ENCODE data around the gene ACOT7.
A peak's percentile ranks its signal among the peaks of the same experiment; 100 is the strongest.
"Not testable (repeated sequence)": the region's sequence is repeated elsewhere in the genome, so short reads cannot be mapped to it uniquely, and the experiment has no call there.

ACOT7 gene, protein sequence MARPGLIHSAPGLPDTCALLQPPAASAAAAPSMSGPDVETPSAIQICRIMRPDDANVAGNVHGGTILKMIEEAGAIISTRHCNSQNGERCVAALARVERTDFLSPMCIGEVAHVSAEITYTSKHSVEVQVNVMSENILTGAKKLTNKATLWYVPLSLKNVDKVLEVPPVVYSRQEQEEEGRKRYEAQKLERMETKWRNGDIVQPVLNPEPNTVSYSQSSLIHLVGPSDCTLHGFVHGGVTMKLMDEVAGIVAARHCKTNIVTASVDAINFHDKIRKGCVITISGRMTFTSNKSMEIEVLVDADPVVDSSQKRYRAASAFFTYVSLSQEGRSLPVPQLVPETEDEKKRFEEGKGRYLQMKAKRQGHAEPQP

GRCh38 chr1:6393400-6394187, at the start of gene ACOT7:
TSS of gene ACOT7 (minus strand) at chr1:6393767. CDS start at chr1:6393399, 368 bp downstream.
- DNase-seq (ENCODE audit: low spot score): peak; percentile 96

- no peak for DNase-seq (ENCODE audit: low spot score)
These were observed 48.0 kb upstream of the ACOT7 start for GRCh38 chr1:6441586-6441985.

DNA sequence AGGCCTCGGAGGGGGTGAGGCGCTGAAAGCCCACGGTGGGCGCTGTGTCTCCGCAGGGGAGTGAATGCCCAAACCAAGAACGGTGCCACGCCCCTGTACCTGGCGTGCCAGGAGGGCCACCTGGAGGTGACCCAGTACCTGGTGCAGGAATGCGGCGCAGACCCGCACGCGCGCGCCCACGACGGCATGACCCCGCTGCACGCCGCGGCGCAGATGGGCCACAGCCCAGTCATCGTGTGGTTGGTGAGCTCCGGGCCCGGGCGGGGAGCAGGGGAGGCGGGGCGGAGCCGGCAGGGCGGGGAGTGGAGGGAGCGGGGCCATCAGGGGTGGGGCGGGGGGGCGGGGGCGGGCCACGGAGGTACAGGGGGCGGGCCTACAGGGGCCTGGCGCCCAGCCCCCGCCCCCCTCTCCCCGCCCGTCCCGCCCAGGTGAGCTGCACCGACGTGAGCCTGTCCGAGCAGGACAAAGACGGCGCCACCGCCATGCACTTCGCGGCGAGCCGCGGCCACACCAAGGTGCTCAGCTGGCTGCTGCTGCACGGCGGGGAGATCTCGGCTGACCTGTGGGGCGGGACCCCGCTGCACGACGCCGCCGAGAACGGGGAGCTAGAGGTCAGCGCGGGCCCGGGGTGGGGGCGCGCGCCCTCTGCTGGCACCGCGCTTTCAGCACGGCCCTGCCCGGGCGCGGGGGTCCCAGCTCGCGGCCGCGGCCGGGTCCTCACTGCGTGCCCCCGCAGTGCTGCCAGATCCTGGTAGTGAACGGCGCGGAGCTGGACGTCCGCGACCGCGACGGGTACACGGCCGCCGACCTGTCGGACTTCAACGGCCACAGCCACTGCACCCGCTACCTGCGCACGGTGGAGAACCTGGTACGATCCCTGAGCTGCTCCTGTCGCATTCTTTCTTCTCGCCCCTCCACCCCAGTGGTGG, 46.9 kb upstream of the ACOT7 start:
- peak; percentile 60 for DNase-seq (ENCODE audit: low spot score)

DNA sequence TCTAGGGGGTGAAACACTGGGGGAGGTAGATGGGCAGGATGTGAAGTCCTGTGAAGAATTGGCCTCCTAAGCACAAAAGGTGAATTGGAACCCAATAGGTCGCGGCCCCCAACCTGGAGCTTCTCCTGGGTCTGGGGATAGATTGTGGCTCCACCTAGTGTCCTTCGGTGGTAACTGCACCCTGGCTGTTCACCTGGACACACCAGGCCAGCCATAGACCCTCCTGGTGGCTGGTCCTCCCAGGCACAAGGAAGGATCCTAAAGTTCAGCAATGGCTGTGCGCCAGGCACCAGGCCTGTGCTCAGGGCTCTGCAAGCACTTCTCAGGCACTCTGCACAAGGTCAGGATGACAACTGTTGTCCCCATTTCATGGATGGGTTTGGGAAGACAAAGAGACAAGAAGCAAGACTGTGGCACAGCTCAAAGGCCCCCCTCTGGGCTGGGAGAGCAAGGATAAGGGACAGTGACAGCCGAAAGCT, 44.5 kb upstream of the ACOT7 start:
- DNase-seq (ENCODE audit: low spot score): peak; percentile 80

DNA sequence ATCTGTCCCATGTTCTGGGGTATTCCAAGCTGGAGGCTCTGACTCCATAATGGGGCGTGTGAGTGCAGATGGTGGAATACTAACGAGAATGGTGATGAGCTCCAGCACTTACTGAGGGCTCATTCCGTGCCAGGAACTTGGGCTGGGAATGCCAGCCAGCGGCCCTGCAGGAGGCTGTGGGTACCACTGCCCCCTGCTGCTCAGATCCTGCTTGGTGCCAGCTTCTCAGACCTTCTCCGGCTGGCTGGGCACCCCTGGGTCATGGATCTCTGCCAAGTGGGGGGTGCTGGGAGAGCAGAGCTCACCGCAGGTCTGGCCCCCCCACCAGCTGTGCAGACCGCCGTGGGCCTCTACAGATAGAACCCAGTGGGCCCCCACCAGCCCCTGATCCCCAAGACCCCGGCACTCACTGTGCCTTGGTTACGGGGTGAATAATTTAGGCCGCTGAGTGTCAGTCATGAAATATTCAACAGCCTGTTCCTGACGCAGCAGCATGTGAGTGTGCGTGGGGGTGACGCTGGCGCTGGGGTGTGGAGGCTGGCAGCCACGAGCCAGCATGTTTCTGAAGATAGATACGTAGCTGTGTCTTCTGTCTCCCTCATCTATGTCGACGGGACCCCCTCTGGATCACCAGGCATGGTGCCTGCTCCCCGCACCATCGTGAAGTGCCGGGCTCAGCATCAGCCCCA, 43.6 kb upstream of the ACOT7 start:
- DNase-seq (ENCODE audit: low spot score): not testable (repeated sequence)

DNA sequence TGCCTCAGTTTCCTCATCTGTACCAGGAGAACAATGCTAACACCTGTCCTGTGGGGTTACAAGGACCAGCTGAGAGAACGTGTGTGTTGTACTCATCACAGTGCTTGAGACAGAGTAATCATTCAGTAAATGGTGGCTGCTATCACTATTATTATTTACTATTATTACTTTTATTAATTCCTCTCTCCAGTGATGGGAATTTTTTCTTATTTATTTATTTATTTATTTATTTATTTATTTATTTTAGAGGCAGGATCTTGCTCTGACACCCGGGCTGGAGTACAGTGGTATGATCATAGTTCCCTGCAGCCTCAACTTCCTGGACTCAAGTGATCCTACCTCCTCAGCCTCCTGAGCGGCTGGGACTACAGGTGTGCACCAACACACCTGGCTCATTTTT, 42.7 kb upstream of the ACOT7 start:
- not testable (repeated sequence) for DNase-seq (ENCODE audit: low spot score)

DNA sequence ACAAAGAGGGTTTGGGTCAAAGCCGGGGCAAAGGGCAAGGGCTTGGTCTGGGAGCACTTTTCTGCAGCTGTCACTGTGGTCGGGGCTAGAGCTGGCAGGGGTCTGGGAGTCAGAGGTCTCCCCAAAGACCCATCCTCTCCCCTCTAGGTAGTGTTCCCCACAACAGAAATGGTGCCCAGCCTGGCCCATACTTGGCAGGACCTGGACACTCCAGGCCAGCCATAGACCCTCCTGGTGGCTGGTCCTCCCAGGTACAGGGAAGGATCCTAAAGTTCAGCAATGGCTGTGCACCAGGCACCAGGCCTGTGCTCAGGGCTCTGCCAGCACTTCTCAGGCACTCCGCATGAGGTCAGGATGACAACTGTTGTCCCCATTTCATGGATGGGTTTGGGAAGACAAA, 42.0 kb upstream of the ACOT7 start:
- DNase-seq (ENCODE audit: low spot score): no peak

- no peak for DNase-seq (ENCODE audit: low spot score)
These were observed 41.6 kb upstream of the ACOT7 start for GRCh38 chr1:6435129-6435528.

DNA sequence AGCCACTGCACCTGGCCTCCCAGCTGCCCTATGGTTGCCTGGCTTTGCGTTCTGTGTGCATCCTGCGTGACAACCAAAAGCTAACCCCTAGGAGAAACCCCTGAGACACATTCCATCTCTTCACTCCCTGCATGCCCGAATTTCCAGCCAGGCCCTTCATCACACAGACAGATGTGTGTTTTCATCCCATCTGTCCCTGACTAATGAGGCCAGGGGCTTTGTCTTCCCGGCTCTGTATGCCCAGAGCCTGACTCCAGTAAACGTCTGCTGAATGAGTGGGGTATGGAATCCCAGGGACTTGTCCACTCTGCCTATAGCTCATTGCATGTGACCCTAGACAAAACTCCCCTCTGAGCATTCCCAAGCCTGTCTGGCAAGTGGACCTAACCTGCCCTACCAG, 40.6 kb upstream of the ACOT7 start:
- DNase-seq (ENCODE audit: low spot score): no peak

DNA sequence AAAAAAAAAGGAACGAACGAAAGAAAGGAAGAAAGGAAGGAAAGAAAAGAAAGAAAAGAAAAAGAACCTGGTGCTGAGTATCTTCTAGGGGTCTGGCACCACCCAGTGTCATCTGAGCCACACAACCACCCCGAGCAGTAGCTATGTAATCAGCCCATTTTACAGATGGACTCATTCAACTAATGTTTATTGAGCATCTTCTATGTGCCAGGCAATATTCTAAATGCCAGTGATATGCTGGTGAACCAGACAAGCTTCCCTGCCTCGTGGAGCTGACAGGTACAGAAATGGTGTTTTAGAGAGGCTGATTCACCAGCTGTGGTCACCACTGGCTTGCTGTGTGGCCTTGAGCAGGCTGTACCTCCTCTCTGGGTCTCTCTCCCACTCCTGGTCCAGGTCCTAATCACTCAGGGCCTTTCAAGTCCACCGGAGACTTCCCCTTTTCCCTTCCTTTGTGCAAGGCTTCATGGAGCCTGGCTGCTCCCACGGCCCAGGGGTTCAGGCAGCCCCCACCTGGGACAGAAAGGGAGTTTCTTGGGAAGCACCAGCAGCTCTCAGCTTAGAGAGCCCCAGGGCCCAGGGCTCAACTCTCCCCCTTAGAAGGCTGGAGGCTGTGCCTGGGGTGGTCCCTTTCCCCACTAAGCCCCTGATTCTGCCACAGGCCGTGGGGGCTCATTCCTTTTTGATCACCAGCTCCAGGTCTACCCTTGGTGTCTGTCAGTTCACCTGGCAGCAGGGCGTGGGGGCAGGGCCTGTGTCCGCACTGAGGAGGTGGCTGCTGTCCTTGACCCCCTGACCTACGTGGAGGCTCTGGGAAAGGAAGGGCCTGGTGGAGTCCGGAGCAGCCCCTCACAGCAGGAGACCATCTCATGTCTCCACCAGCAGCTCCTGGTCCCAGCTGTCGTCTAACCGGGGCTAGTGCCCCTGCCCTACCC, 38.3 kb upstream of the ACOT7 start:
- DNase-seq (ENCODE audit: low spot score): not testable (repeated sequence)

DNA sequence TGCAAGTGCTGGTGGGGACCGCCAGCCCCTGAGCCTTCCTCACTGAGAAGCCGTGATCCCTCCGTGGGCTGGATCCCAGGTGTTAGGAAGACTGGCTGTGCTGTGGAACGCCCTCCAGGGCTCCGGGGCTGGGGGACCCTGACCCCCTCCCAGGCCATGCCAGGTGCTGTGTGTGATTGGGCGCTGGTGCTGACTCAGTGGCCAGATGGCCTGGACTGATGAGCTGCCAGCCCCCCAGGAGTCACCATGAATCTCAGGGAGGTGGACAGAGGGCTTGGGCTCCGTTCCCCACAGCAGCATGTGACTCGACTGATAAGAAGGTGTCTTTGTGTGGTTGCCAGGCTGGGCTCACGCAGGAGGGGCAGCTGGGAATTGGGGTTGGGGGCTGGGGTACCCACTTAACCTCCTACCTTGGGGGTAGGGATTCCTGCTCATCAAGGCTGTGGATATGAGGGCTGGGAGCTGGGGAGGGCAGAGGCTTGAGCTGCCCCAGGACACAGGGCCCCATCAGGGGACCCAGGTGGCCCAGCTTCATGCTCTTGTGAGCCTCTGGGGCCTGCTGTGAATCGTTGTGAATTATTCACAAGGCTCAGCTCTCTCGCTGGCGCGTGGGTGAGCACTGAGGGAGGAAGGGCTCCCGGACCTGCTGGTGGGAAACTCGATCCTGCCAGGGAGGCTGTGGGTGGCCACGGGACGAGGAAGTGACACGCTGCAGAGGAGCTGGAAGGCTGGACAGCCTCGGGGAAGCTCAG, 36.3 kb upstream of the ACOT7 start:
- DNase-seq (ENCODE audit: low spot score): not testable (repeated sequence)

DNA sequence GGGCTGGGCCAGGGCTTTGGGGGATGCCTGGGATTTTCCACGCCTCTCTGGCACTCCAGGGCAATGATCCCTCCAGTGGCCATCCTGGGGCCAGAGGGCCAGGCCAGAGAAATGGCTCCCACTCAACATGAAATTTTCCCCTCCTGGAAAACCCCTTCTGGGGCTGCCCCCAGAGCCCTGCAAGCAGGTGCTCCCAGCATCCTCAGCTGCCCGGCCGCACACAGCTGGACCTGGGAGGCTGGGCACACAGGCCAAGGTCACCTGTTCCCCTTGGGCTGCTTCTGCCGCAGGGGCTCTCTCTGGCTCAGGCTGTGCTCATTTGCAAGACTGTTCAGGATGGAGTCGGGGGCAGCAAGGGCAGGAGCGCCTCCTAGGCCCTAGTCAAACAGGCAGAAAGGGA, 34.9 kb upstream of the ACOT7 start:
- not testable (repeated sequence) for DNase-seq (ENCODE audit: low spot score)

DNA sequence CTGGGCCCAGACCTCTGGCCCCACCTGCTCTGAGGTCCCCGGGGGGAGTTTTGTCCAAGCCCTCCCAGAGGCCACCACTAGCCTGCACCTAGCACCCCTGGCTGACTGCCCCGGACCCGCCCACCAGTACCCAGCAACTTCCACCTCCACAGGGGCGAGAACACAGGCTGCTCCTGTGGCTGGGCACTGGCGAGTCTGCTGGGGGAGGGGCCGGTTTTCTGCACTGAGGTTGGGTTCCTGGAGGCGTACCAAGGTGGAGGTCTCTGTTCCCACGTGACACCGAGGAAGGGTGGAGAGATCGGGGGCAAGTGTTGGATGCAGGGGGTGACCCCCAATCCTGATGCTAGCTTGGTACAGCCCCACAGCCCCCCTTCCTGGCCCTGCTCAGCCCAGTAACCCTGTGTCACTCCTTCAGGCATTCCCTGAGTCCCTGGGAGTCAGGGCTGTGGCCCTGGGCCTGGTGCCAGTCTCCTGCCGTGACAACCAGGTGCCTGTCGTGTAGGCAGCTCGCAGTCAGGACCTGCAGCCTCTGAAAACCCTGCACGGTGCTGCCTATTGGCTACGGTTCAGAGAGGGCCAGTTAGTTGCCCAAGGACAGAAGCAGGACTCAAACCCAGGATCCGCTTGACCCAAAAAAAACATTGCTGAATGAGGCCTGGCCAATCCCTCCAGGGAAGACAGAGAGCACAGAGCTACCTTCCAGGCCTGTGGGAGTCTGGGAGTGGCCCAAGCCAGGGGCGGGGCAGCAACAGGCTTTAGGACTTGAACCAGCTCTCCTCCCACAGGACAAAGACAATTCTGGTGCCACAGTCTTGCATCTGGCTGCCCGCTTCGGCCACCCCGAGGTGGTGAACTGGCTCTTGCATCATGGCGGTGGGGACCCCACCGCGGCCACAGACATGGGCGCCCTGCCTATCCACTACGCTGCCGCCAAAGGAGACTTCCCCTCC, 34.1 kb upstream of the ACOT7 start:
- no peak for DNase-seq (ENCODE audit: low spot score)

GRCh38 chr1:6426972-6427350, 33.4 kb upstream of the ACOT7 start:
- no peak for DNase-seq (ENCODE audit: low spot score)

DNA sequence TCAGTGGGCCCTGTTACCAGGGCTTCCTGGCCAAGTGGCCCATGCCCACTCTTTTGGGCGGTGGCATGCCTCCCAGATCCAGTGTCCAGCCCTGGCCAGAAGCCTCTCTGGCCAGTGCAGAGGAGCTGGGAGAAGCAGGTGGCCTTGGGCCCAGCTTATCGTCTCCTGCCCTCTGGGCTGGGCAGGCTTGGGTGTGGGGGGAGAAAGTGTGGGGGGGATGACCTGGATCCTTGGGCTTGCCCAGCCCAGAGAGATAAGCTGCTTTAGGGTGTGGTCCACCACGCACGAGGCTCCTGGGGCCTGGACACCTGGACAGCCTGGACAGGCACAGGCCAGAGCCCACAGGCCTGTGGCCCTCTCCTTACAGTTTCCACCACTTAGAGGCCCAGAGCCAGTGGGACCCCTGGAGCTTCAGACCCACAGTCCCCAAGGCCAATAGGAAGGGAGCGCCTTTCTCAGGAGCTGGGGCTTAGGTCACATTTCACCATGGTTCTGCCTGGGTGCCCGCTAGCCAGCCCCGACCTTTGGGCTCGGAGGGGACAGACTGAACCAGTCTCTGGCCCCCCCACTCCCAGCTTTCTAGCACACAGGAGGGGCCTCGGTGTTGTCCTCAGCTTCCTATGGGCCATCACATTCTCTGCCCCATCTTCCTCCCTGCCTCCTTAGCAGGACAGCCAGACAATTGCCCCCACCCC, 32.9 kb upstream of the ACOT7 start:
- DNase-seq (ENCODE audit: low spot score): no peak

- no peak for DNase-seq (ENCODE audit: low spot score)
These were observed 32.1 kb upstream of the ACOT7 start for GRCh38 chr1:6425658-6426057.

- DNase-seq (ENCODE audit: low spot score): no peak
These were observed 31.3 kb upstream of the ACOT7 start, which contains the start of gene ESPN for GRCh38 chr1:6424619-6425593. TSS of gene ESPN (plus strand) at chr1:6424776. CDS start at chr1:6424956, 180 bp downstream.

Measured in hepatic stellate cell (primary cell).